GM18909 (cell line): ENCODE data around the gene TMEM86B.
A peak's percentile ranks its signal among the peaks of the same experiment; 100 is the strongest.

Source experiments
- ATAC-seq: cut with Tn5 transposase; IDR thresholded peaks from one replicate; pipeline ENCODE4 v1.9.1; 2021; ENCODE audit warnings: mild to moderate bottlenecking; ENCODE audit not compliant: unreplicated experiment, poor library complexity

Gene TMEM86B

GRCh38 chr19:55179606-55180484 is 48.7 kb downstream of the TMEM86B start, which contains the start of gene SYT5:
SYT5 (minus strand) TSS chr19:55180289; CDS start chr19:55179041, 1,248 bp downstream.
- no peak for ATAC-seq

- ATAC-seq: peak; percentile 68
Measured at GRCh38 chr19:55178781-55179599, 49.6 kb downstream of the TMEM86B start.
